HepG2 (cell line): ENCODE data around the gene ABCF1. TPM values are rescaled to one million over a fixed set of nuclear protein-coding genes. Genes with fewer than 3 reads are reported as not detected.

Experiments used
- ATAC-seq: fragments of 200-7000 bp; cut with Tn5 transposase; 3 replicates; pipeline ENCODE4 v1.9.1; 2020; ENCODE audit warnings: mild to moderate bottlenecking, moderate library complexity
- BruUV-seq: library from RNA; stranded (reverse); fragments of 400-500 nt; replicated peaks from 2 replicates; lab custom pipeline; 2021; lab: Mats Ljungman, UMichigan
- CTCF ChIA-PET: fragments of 300-600 bp; formaldehyde crosslinking; extraction: SDS; loops from one replicate; lab custom pipeline; 2021; ENCODE audit warnings: low total read pairs, inconsistent platforms, low intra/inter-chr PET ratio; lab: Yijun Ruan, JAX
- POLR2A ChIA-PET: fragments of 350-600 bp; sonication (Branson Sonifier 250); formaldehyde crosslinking; loops from one replicate; lab custom pipeline; 2020; ENCODE audit warnings: antibody characterized with exemption, inconsistent platforms; lab: Yijun Ruan, JAX
- DNase-seq: peaks from one replicate; pipeline ENCODE4 v3.0.0-alpha.2; 2015; ENCODE audit warnings: low spot score
- FAIRE-seq: peaks from 3 replicates; lab custom pipeline; 2011; peaks lifted over from hg19 to GRCh38; lab: Jason Lieb, UNC
- H2AFZ ChIP-seq: one replicate; pipeline ENCODE4 v1.6.1; 2011; ENCODE audit warnings: low read length, inconsistent platforms
- H3K27ac ChIP-seq: fragments of 300-600 bp; 3 replicates; pipeline ENCODE4 v1.8.0; 2011; ENCODE audit warnings: mixed run types, mild to moderate bottlenecking, mixed read lengths, low read length, inconsistent platforms; ENCODE audit not compliant: insufficient read depth; ENCODE audit errors: extremely low read length
- H3K27me3 ChIP-seq, 2 experiments: fragments of 200-600 bp in 1 of 2; 2 replicates in 1 of 2; 3 replicates in 1 of 2; pipeline versions ENCODE4 v1.6.0 to v1.8.0; 2011; ENCODE audit warnings: low read length in 2 of 2, mild to moderate bottlenecking in 2 of 2, moderate library complexity in 2 of 2, inconsistent platforms in 1 of 2; ENCODE audit not compliant: insufficient read depth in 2 of 2, control insufficient read depth in 1 of 2
- H3K36me3 ChIP-seq, 2 experiments: fragments of 200-600 bp in 1 of 2; replicated peaks in 1 of 2; 2 replicates in 1 of 2; 3 replicates in 1 of 2; pipeline versions ENCODE4 v1.5.1 to v1.8.0; 2011; ENCODE audit warnings: low read length in 2 of 2, inconsistent platforms in 1 of 2; ENCODE audit not compliant: insufficient read depth in 2 of 2, control insufficient read depth in 1 of 2
- H3K4me1 ChIP-seq: 2 replicates; pipeline ENCODE4 v1.5.1; 2012; ENCODE audit warnings: low read length, inconsistent platforms; ENCODE audit not compliant: insufficient read depth
- H3K4me2 ChIP-seq: 2 replicates; pipeline ENCODE4 v1.6.0; 2011; ENCODE audit warnings: low read depth, low read length, inconsistent platforms
- H3K4me3 ChIP-seq, 3 experiments: fragments of 200-600 bp in 1 of 3; sonication (generic), shearing (Covaris generic) in 1 of 3; replicated peaks in 1 of 3; 2 replicates each; pipeline ENCODE4 v1.5.1; 2011 to 2016; ENCODE audit warnings: low read length in 3 of 3, inconsistent platforms in 2 of 3, low read depth in 2 of 3, mild to moderate bottlenecking in 2 of 3, control low read depth in 1 of 3, mixed read lengths in 1 of 3; ENCODE audit not compliant: insufficient read depth in 1 of 3
- H3K79me2 ChIP-seq: one replicate; pipeline ENCODE4 v1.6.1; 2011; ENCODE audit warnings: low read length, inconsistent platforms; ENCODE audit not compliant: insufficient read depth
- H3K9ac ChIP-seq: 2 replicates; pipeline ENCODE4 v1.6.0; 2011; ENCODE audit warnings: mild to moderate bottlenecking, low read depth, low read length, inconsistent platforms; ENCODE audit not compliant: insufficient read depth
- H3K9me3 ChIP-seq: 2 replicates; pipeline ENCODE4 v1.5.1; 2012; ENCODE audit warnings: mild to moderate bottlenecking, low read length
- H4K20me1 ChIP-seq: 2 replicates; pipeline ENCODE4 v1.6.0; 2011; ENCODE audit warnings: inconsistent platforms, mild to moderate bottlenecking, low read length, moderate library complexity; ENCODE audit not compliant: insufficient read depth
- AHDC1 ChIP-seq: sonication (generic); formaldehyde crosslinking; IDR thresholded peaks from 2 replicates; pipeline ENCODE4 v1.5.1; 2020; ENCODE audit warnings: mild to moderate bottlenecking, missing genetic modification reagents, borderline replicate concordance
- CREBL2 ChIP-seq: sonication (generic); formaldehyde crosslinking; IDR thresholded peaks from 2 replicates; pipeline ENCODE4 v1.8.1; 2023; ENCODE audit warnings: missing genetic modification reagents, mild to moderate bottlenecking, borderline replicate concordance
- GMEB1 ChIP-seq: sonication (generic); formaldehyde crosslinking; IDR thresholded peaks from 2 replicates; pipeline ENCODE4 v1.5.1; 2020; ENCODE audit warnings: missing genetic modification reagents, mild to moderate bottlenecking, borderline replicate concordance
- RBM22 ChIP-seq: fragments of 200-400 bp; formaldehyde crosslinking; optimal IDR thresholded peaks from 2 replicates; pipeline ENCODE3; 2017; ENCODE audit warnings: mild to moderate bottlenecking, low read length, moderate library complexity
- THAP11 ChIP-seq: IDR thresholded peaks from 2 replicates; pipeline ENCODE4 v1.6.1; 2016; ENCODE audit warnings: missing biosample characterization, missing genetic modification reagents
- YEATS4 ChIP-seq: sonication (generic); formaldehyde crosslinking; IDR thresholded peaks from 2 replicates; pipeline ENCODE4 v1.4.0; 2020; ENCODE audit warnings: missing genetic modification reagents, borderline replicate concordance
- ZNF234 ChIP-seq: sonication (generic); formaldehyde crosslinking; conservative IDR thresholded peaks from 2 replicates; pipeline ENCODE4 v1.5.1; 2020; ENCODE audit warnings: mild to moderate bottlenecking, missing genetic modification reagents
- ZNF333 ChIP-seq: sonication (generic); formaldehyde crosslinking; IDR thresholded peaks from 2 replicates; pipeline ENCODE4 v1.4.0; 2020; ENCODE audit warnings: mild to moderate bottlenecking, missing genetic modification reagents, borderline replicate concordance
- ZNF354B ChIP-seq: sonication (generic); formaldehyde crosslinking; IDR thresholded peaks from 2 replicates; pipeline ENCODE4 v1.8.0; 2022; ENCODE audit warnings: mild to moderate bottlenecking, missing genetic modification reagents
- ZNF431 ChIP-seq: sonication (generic); formaldehyde crosslinking; IDR thresholded peaks from 2 replicates; pipeline ENCODE4 v1.9.0; 2022; ENCODE audit warnings: missing genetic modification reagents, low read depth, mild to moderate bottlenecking, borderline replicate concordance
- ZNF629 ChIP-seq: sonication (generic); formaldehyde crosslinking; conservative IDR thresholded peaks from 2 replicates; pipeline ENCODE4 v1.5.0; 2020; ENCODE audit warnings: missing genetic modification reagents
- ZNF780A ChIP-seq: sonication (generic); formaldehyde crosslinking; IDR thresholded peaks from 2 replicates; pipeline ENCODE4 v1.8.0; 2022; ENCODE audit warnings: mild to moderate bottlenecking, missing genetic modification reagents, moderate library complexity
- WGBS: methylation state at CpG from one replicate; pipeline ENCODE4 v1.1.6; 2017; ENCODE audit warnings: low lambda C conversion rate; 5-methylcytosine and 5-hydroxymethylcytosine counted together
- in situ Hi-C: cut with HindIII; loops from 2 replicates; pipeline ENCODE4 v1.10.0; 2017; ENCODE audit warnings: low pct_unique_long_range_greater_than_20kb; ENCODE audit not compliant: extremely low pct_ligation_motif_present
- intact Hi-C: fragments of 100-400 bp; cut with micrococcal nuclease; formaldehyde crosslinking; loops from one replicate; pipeline ENCODE4 v1.10.0; 2022; ENCODE audit not compliant: unreplicated experiment
- polyA plus RNA-seq, 8 experiments: library from polyadenylated mRNA; depleted of rRNA in 3 of 8; stranded (reverse) in 7 of 8; unstranded in 1 of 8; fragments of >200 nt; fragmentation: Illumina TruSeq in 4 of 8; extraction: Trizol in 4 of 8; gene quantifications; 2 replicates each; pipeline versions ENCODE4 v1.2.1 to v1.2.3, GENCODE V29; 2011 to 2016; ENCODE audit warnings: low read depth in 4 of 8, missing spikeins in 1 of 8, mixed read lengths in 1 of 8; ENCODE audit not compliant: insufficient read depth in 1 of 8
- total RNA-seq, 5 experiments: library from RNA; depleted of rRNA; stranded (reverse); fragments of >200 nt; fragmentation: Illumina TruSeq; extraction: Trizol; gene quantifications; 2 replicates each; pipeline ENCODE4 v1.2.3, GENCODE V29; 2016; ENCODE audit warnings: low read depth in 1 of 5

ABCF1 gene
- total and polyA plus RNA-seq, 2 of the 13 experiments (the other 11 are each of a cell fraction or from before 2014, with no cell fraction given) = 25.4 to 98.9 TPM

- FAIRE-seq = no peak
- Histone ChIP-seq H3K36me3 (peaks cover 0 to 3% of the 10 kb centered on the region in 2 experiments; a peak in 1 of 5 replicates), H3K4me3 (peak overlapping the region; percentile 67 to 88 (median 70)), H3K27ac (peak overlapping the region; percentile 80), H3K79me2 (peaks cover 44% of the 10 kb centered on the region), H3K4me2 (peak overlapping the region; percentile 99), H2AFZ (peak overlapping the region; percentile 60), H3K9ac (peak overlapping the region; percentile 88), H3K9me3 (no peaks in the 10 kb centered on the region), H3K4me1 (peaks cover 56% of the 10 kb centered on the region), H3K27me3 (no peaks in the 10 kb centered on the region; a peak in 1 of 5 replicates), H4K20me1 (peaks cover 23% of the 10 kb centered on the region)
- BruUV-seq = TSS peak; percentile 89
- peak; percentile 12 for ATAC-seq
- ChIA-PET POLR2A (interaction anchor here (0.7 to 2.6 kb wide), 24 partner anchors 8 to 833 kb away, joined by 3 to 74 read pairs (median 4); partner anchors contain the start of genes DHX16, GNL1, GTF2H4 and MRPS18B), CTCF (no interaction called here)
- WGBS = 2% methylated on average over 18 of the region's 18 CpGs
- no peak for DNase-seq
- intact Hi-C loops = loop anchor here (1.0 kb wide), 2 partner anchors 13 to 103 kb away; partner anchors contain the start of genes DHX16 and PRR3
- in situ Hi-C loops = no loop called here
- no peak for TF ChIP-seq THAP11 (CRISPR knock-in tag)
- no peak; the same call in 1 of the 2 replicates for TF ChIP-seq ZNF333 (CRISPR knock-in tag)
- TF ChIP-seq ZNF780A (CRISPR knock-in tag) = 0 out of 2 replicates have a peak, but pooled peaks have one; percentile 88
- no peak for TF ChIP-seq ZNF629 (CRISPR knock-in tag)
- TF ChIP-seq GMEB1 (CRISPR knock-in tag) = no peak
- TF ChIP-seq ZNF431 (CRISPR knock-in tag) = peak; percentile 5; the same call in 1 of the 2 replicates
- TF ChIP-seq RBM22 = no peak
- TF ChIP-seq ZNF234 (CRISPR knock-in tag) = no peak
- 0 out of 2 replicates have a peak, but pooled peaks have one; percentile 83 for TF ChIP-seq ZNF354B (CRISPR knock-in tag)
- TF ChIP-seq CREBL2 = 0 out of 2 replicates have a peak, but pooled peaks have one; percentile 73
- no peak for TF ChIP-seq AHDC1 (CRISPR knock-in tag)
- no peak for TF ChIP-seq YEATS4 (CRISPR knock-in tag)
Observed at GRCh38 chr6:30570740-30571074, 535 bp upstream of the ABCF1 start.
